Activated CD4-positive, alpha-beta memory T cell treated with anti-CD3 and anti-CD28 coated beads for 36 hours (primary cell): ENCODE results near the gene LAMA5. TPM values are rescaled to one million over a fixed set of nuclear protein-coding genes. Genes with fewer than 3 reads are reported as not detected.

ENCODE experiments used
- CTCF ChIA-PET: fragments of 350-600 bp; sonication (Branson Sonifier 250); formaldehyde crosslinking; loops from one replicate; lab custom pipeline; 2021; ENCODE audit warnings: antibody characterized with exemption, inconsistent platforms; lab: Charles Lee
- POLR2A ChIA-PET: fragments of 350-600 bp; sonication (Branson Sonifier 250); formaldehyde crosslinking; loops from one replicate; lab custom pipeline; 2021; ENCODE audit warnings: antibody characterized with exemption; lab: Charles Lee
- DNase-seq: peaks from one replicate; pipeline ENCODE4 v3.0.0-alpha.2; 2020
- H3K27ac Mint-ChIP-seq: one replicate; pipeline ENCODE4 v1.8.0; 2021; ENCODE audit warnings: mixed read lengths
- H3K27me3 Mint-ChIP-seq: one replicate; pipeline ENCODE4 v1.8.0; 2021; ENCODE audit warnings: mixed read lengths
- H3K36me3 Mint-ChIP-seq: one replicate; pipeline ENCODE4 v1.8.0; 2021; ENCODE audit warnings: mixed read lengths
- H3K4me1 Mint-ChIP-seq: one replicate; pipeline ENCODE4 v1.8.0; 2021; ENCODE audit warnings: low read depth, mixed read lengths
- H3K4me3 Mint-ChIP-seq: one replicate; pipeline ENCODE4 v1.8.0; 2021; ENCODE audit warnings: mild to moderate bottlenecking, mixed read lengths
- H3K9me3 Mint-ChIP-seq: one replicate; pipeline ENCODE4 v1.8.0; 2021; ENCODE audit warnings: mixed read lengths
- intact Hi-C: fragments of 100-400 bp; cut with micrococcal nuclease; formaldehyde crosslinking; loops from one replicate; pipeline ENCODE4 v1.15.1; 2023
- total RNA-seq, 2 experiments: library from RNA; stranded (reverse); gene quantifications; one replicate each; pipeline ENCODE4 v1.2.3, GENCODE V29; 2021

Gene LAMA5
- total RNA-seq, 2 experiments from 2014 or later: 0.78 to 1.1 TPM

GRCh38 chr20:62342910-62343309 lies 24.2 kb downstream of the LAMA5 start:
- Mint-ChIP-seq H3K9me3 (peaks cover 3% of the 10 kb centered on the region), H3K36me3 (no peaks in the 10 kb centered on the region), H3K27ac (no peak overlapping the region), H3K27me3 (peaks cover 9% of the 10 kb centered on the region), H3K4me1 (no peaks in the 10 kb centered on the region), H3K4me3 (no peak overlapping the region)
- CTCF ChIA-PET: no interaction called here
- DNase-seq: no peak
- intact Hi-C loops: no loop called here
- POLR2A ChIA-PET: no interaction called here

GRCh38 chr20:62339647-62340062 lies 27.5 kb downstream of the LAMA5 start:
- intact Hi-C loops: no loop called here
- DNase-seq: no peak
- H3K9me3 Mint-ChIP-seq: no peaks in the 10 kb centered on the region
- no peak overlapping the region for H3K27ac Mint-ChIP-seq
- ChIA-PET POLR2A (no interaction called here), CTCF (no interaction called here)
- H3K36me3 Mint-ChIP-seq: no peaks in the 10 kb centered on the region
- peaks cover 18% of the 10 kb centered on the region for H3K27me3 Mint-ChIP-seq
- H3K4me1 Mint-ChIP-seq: no peaks in the 10 kb centered on the region
- H3K4me3 Mint-ChIP-seq: no peak overlapping the region

DNA sequence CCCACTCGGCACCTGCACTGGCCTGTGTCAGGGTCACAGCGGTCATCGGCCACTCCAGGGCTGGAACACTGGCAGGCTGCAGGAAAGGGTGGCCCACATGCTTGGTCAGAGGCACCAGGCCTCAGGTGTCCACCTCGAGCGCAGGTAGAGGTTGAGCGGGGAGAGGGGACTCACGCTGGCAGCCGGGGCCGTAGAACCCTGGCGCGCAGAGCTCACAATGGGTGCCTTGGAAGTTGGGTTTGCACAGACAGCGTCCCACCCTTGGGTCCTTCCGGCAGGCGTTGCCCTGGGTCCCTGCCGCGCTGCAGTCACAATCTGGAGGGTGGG lies 28.9 kb downstream of the LAMA5 start:
- CTCF ChIA-PET: no interaction called here
- intact Hi-C loops: no loop called here
- Mint-ChIP-seq H3K27ac (no peak overlapping the region), H3K27me3 (peaks cover 18% of the 10 kb centered on the region), H3K4me3 (no peak overlapping the region), H3K9me3 (no peaks in the 10 kb centered on the region), H3K4me1 (no peaks in the 10 kb centered on the region), H3K36me3 (no peaks in the 10 kb centered on the region)
- no peak for DNase-seq
- POLR2A ChIA-PET: no interaction called here

GRCh38 chr20:62337558-62338293 lies 29.4 kb downstream of the LAMA5 start:
- Mint-ChIP-seq H3K9me3 (no peaks in the 10 kb centered on the region), H3K27ac (no peak overlapping the region), H3K4me1 (no peaks in the 10 kb centered on the region), H3K36me3 (no peaks in the 10 kb centered on the region), H3K4me3 (no peak overlapping the region), H3K27me3 (peaks cover 18% of the 10 kb centered on the region)
- CTCF ChIA-PET: no interaction called here
- POLR2A ChIA-PET: no interaction called here
- intact Hi-C loops: no loop called here
- DNase-seq: no peak

DNA sequence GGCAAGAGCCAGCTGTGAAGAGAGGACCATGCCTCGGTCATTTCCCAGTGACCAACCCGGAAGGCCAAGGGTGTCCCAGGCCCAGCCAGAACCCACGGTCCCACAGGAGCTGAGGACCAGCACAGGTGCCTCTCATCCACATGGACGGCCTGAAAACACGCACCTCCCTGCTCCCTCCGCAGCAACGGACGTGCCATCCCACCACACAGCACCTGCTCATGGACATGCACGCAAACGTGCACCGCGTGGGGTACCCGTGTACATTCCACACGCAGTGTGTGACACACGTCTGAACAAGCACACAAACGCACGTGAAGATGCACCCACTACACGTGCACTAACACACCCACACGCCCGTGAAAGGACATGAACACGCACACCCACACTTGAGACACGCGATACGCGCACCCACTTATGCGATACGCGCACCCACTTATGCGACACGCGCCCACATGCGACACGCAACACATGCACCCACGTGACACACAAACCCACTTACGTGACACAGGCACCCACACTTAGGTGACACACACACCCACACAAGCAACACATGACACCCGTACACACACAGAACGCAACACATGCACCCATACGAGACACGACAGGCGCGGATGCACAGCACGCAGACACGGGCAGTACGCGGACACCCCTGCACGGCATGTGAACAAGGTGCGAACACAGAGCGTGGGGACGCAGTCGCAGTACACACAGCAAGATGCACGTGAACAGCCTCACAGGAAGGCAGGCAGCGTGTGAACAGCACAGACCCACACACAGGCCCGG lies 30.1 kb downstream of the LAMA5 start:
- ChIA-PET CTCF (no interaction called here), POLR2A (no interaction called here)
- Mint-ChIP-seq H3K4me3 (no peak overlapping the region), H3K4me1 (no peaks in the 10 kb centered on the region), H3K36me3 (no peaks in the 10 kb centered on the region), H3K27ac (no peak overlapping the region), H3K9me3 (no peaks in the 10 kb centered on the region), H3K27me3 (peaks cover 18% of the 10 kb centered on the region)
- intact Hi-C loops: no loop called here
- DNase-seq: no peak

DNA sequence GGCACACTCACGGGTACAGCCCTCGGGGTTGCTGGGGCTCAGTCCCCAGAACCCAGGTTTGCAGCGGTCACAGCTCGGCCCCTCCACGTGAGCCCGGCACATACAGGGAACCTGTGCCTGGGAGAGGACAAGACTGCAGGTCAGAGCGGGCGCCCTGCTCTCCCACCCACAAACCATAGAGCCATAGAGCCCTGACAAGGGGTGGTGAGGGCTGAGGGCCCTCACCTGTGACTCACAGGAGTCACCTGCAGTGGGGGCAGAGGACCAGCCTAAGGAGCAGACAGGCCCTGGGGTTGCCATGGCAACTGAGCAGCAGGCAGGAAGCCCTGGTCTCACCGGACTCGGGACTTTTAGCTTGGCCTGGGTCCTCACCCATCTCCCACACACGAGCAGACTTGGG lies 30.8 kb downstream of the LAMA5 start:
- DNase-seq: no peak
- intact Hi-C loops: no loop called here
- Mint-ChIP-seq H3K9me3 (no peaks in the 10 kb centered on the region), H3K4me3 (no peak overlapping the region), H3K4me1 (no peaks in the 10 kb centered on the region), H3K27me3 (peaks cover 18% of the 10 kb centered on the region), H3K27ac (no peak overlapping the region), H3K36me3 (no peaks in the 10 kb centered on the region)
- POLR2A ChIA-PET: no interaction called here
- CTCF ChIA-PET: no interaction called here

DNA sequence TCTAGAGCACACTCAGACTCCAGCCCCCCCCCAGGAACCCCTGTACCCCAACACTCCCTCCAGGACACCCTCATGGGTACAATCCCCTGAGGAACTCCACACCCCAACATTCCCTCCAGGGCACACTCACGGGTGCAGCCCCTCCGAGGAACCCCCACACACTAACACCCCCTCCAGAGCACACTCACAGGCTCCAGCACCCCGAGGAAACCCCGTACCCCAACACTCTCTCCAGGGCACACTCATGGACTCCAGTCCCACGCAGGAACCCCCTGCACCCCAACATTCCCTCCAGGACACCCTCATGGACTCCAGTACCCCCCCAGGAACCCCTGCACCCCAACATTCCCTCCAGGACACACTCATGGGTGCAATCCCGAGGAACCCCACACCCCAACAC lies 31.6 kb downstream of the LAMA5 start:
- intact Hi-C loops: no loop called here
- H3K9me3 Mint-ChIP-seq: no peaks in the 10 kb centered on the region

GRCh38 chr20:62334881-62335280 lies 32.2 kb downstream of the LAMA5 start:
- Mint-ChIP-seq H3K4me1 (no peaks in the 10 kb centered on the region), H3K9me3 (no peaks in the 10 kb centered on the region), H3K36me3 (no peaks in the 10 kb centered on the region), H3K27me3 (peaks cover 16% of the 10 kb centered on the region), H3K27ac (no peak overlapping the region), H3K4me3 (no peak overlapping the region)
- ChIA-PET POLR2A (no interaction called here), CTCF (no interaction called here)
- no peak for DNase-seq
- intact Hi-C loops: no loop called here

More for the DNA sequence above, 31.6 kb downstream of the LAMA5 start:
- peaks cover 18% of the 10 kb centered on the region for H3K27me3 Mint-ChIP-seq
- no peaks in the 10 kb centered on the region for H3K4me1 Mint-ChIP-seq
- no peaks in the 10 kb centered on the region for H3K36me3 Mint-ChIP-seq
- DNase-seq: no peak
- CTCF ChIA-PET: no interaction called here
- POLR2A ChIA-PET: no interaction called here
- no peak overlapping the region for H3K4me3 Mint-ChIP-seq
- H3K27ac Mint-ChIP-seq: no peak overlapping the region

DNA sequence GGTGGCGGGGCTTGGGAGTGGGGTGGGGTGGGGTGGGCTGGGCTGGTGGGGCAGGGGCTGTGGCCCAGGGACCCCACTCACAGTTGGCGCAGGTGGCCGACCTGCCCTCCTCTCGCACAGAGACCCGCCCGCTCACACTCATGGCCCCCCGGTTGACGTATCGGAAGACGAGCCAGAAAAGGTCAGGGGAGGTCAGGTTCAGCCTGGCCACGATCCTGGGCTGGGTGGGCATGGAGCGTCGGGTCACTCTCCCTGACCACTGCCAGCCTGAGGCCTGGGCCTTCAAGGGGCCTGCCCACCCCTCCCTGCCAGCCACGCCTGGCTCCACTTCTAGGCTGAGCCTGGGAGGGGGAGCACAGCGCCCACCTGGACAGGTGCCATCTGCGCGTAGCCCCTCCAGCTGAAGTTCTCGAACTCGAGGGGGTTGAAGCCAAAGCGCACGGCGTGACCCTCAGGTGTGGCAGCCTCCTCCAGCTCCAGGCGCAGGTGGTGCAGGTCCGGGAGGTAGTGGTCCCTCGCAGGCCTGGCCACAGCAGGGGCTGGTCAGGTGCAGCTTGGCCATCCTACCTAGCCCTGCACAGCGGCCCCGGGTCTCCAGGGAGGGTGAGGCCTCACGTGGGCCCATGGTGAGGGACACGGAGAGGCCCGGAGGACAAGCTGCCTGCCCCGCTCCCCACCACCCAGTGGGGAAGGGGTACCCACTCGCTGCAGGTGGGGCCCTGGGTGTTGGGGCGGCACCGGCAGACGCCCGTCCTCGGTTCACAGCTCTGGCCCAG lies 33.1 kb downstream of the LAMA5 start:
- intact Hi-C loops: no loop called here
- no peak for DNase-seq
- ChIA-PET POLR2A (no interaction called here), CTCF (no interaction called here)
- Mint-ChIP-seq H3K4me3 (no peak overlapping the region), H3K4me1 (no peaks in the 10 kb centered on the region), H3K27me3 (peaks cover 10% of the 10 kb centered on the region), H3K9me3 (no peaks in the 10 kb centered on the region), H3K36me3 (no peaks in the 10 kb centered on the region), H3K27ac (no peak overlapping the region)

GRCh38 chr20:62332989-62333819 lies 33.9 kb downstream of the LAMA5 start:
- no peaks in the 10 kb centered on the region for H3K36me3 Mint-ChIP-seq
- POLR2A ChIA-PET: no interaction called here
- no peaks in the 10 kb centered on the region for H3K4me1 Mint-ChIP-seq

GRCh38 chr20:62332421-62332820 lies 34.7 kb downstream of the LAMA5 start:
- ChIA-PET CTCF (no interaction called here), POLR2A (no interaction called here)
- Mint-ChIP-seq H3K36me3 (no peaks in the 10 kb centered on the region), H3K9me3 (no peaks in the 10 kb centered on the region), H3K27me3 (peaks cover 8% of the 10 kb centered on the region), H3K4me3 (no peak overlapping the region), H3K4me1 (no peaks in the 10 kb centered on the region), H3K27ac (no peak overlapping the region)
- intact Hi-C loops: no loop called here
- no peak for DNase-seq

More at GRCh38 chr20:62332989-62333819, 33.9 kb downstream of the LAMA5 start:
- Mint-ChIP-seq H3K27ac (no peak overlapping the region), H3K4me3 (no peak overlapping the region), H3K9me3 (no peaks in the 10 kb centered on the region), H3K27me3 (peaks cover 10% of the 10 kb centered on the region)
- CTCF ChIA-PET: no interaction called here
- intact Hi-C loops: no loop called here
- no peak for DNase-seq

DNA sequence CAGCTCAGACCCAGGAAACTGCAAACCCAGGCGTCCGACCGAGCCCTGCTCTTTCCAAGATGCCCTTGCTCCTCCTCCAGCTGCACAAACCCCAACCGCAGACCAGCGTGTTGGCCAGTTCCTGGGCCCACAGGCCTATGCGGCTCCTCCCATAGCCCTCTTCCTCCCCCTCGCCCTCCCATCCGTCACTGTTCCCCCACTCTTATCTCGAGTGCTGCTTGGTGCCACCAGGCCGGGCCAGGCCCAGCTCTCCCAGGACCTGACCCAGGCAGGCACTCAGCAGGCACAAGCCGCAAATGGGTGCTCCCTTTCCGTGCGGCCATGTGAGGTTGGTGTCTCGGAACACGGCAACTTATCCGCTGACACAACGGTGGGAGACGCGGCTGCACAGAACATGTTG lies 35.8 kb downstream of the LAMA5 start:
- H3K36me3 Mint-ChIP-seq: no peaks in the 10 kb centered on the region
- ChIA-PET POLR2A (no interaction called here), CTCF (no interaction called here)
- no peaks in the 10 kb centered on the region for H3K4me1 Mint-ChIP-seq
- peaks cover under 1% of the 10 kb centered on the region for H3K27me3 Mint-ChIP-seq
- DNase-seq: no peak
- intact Hi-C loops: no loop called here
- no peak overlapping the region for H3K4me3 Mint-ChIP-seq
- H3K27ac Mint-ChIP-seq: no peak overlapping the region
- H3K9me3 Mint-ChIP-seq: no peaks in the 10 kb centered on the region
